Nephron (organoid): Measurements from ENCODE around the gene KRTAP5-8.

Experiments used
- H3K27ac Mint-ChIP-seq, 3 experiments: 2 replicates each; pipeline ENCODE4 v1.8.0; 2020; ENCODE audit warnings: mixed read lengths in 3 of 3, mild to moderate bottlenecking in 2 of 3, moderate library complexity in 1 of 3
- H3K27me3 Mint-ChIP-seq: 2 replicates; pipeline ENCODE4 v1.8.0; 2021; ENCODE audit warnings: low read depth, mild to moderate bottlenecking, moderate library complexity, mixed read lengths
- H3K36me3 Mint-ChIP-seq: 2 replicates; pipeline ENCODE4 v1.8.0; 2020; ENCODE audit warnings: low read depth, mixed read lengths
- H3K4me1 Mint-ChIP-seq: 2 replicates; pipeline ENCODE4 v1.8.0; 2020; ENCODE audit warnings: mixed read lengths
- H3K4me3 Mint-ChIP-seq, 3 experiments: 2 replicates each; pipeline ENCODE4 v1.8.0; 2020; ENCODE audit warnings: mild to moderate bottlenecking in 3 of 3, mixed read lengths in 3 of 3, moderate library complexity in 2 of 3
- H3K9me3 Mint-ChIP-seq: 2 replicates; pipeline ENCODE4 v1.8.0; 2020; ENCODE audit warnings: mixed read lengths
- TF ChIP-seq, protein P1 (sequence below), 3 experiments: fragments of 200-600 bp; sonication (generic); IDR thresholded peaks; one replicate each; pipeline ENCODE4 v1.5.0; 2021; ENCODE audit warnings: antibody characterized with exemption in 3 of 3; ENCODE audit not compliant: unreplicated experiment in 3 of 3

KRTAP5-8 gene

DNA sequence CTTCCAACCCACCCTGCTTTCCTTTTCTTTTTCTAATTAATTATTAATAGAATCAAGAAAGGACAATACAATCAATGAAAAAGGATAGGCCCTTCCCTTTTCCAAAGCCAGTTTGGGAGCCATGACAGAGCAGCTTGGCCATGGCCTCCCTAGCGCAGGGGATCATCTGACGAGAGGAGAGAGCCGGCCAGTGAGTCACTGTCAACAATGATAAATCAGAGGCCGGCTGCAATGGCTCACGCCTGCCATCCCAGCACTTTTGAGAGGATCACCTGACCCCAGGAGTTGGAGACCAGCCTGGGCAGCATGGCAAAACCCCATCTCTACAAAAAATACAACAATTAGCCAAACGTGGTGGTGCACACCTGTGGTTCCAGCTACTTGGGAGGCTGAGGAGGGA lies 38.3 kb upstream of the KRTAP5-8 start:
- Mint-ChIP-seq H3K4me1 (no peaks in the 10 kb centered on the region), H3K36me3 (peaks cover 47% of the 10 kb centered on the region), H3K9me3 (no peaks in the 10 kb centered on the region), H3K27me3 (no peaks in the 10 kb centered on the region), H3K4me3 (no peak overlapping the region), H3K27ac (no peak overlapping the region)
- TF ChIP-seq, protein P1, sequence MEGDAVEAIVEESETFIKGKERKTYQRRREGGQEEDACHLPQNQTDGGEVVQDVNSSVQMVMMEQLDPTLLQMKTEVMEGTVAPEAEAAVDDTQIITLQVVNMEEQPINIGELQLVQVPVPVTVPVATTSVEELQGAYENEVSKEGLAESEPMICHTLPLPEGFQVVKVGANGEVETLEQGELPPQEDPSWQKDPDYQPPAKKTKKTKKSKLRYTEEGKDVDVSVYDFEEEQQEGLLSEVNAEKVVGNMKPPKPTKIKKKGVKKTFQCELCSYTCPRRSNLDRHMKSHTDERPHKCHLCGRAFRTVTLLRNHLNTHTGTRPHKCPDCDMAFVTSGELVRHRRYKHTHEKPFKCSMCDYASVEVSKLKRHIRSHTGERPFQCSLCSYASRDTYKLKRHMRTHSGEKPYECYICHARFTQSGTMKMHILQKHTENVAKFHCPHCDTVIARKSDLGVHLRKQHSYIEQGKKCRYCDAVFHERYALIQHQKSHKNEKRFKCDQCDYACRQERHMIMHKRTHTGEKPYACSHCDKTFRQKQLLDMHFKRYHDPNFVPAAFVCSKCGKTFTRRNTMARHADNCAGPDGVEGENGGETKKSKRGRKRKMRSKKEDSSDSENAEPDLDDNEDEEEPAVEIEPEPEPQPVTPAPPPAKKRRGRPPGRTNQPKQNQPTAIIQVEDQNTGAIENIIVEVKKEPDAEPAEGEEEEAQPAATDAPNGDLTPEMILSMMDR (IDR thresholded peaks at IDR 0.05; ENCODE audit: unreplicated experiment in 3 of 3) = no peak

DNA sequence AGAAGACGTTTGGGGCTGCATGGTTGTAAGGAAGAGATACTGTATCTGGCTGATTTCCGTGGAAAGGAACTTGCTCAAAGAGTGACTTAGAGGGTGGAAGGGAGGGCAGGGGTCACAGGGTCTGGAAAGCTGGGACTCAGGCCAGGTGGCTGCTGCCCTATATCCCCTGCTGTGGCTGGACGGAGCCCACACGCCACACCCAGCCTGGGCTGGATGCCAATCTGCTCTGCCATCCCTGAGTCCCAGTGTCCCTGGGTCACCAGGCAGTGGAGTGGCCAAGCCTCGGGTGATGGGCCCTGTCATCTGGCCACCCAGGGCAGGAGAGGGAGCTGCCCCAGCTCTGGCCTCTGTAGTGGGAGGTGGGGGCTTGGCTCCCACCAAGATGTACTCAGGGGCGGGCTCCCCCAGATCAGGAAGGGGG lies 37.2 kb upstream of the KRTAP5-8 start:
- H3K9me3 Mint-ChIP-seq = no peaks in the 10 kb centered on the region
- H3K27ac Mint-ChIP-seq = no peak overlapping the region
- TF ChIP-seq, protein P1 (IDR thresholded peaks at IDR 0.05; ENCODE audit: unreplicated experiment in 3 of 3) = no peak
- H3K4me1 Mint-ChIP-seq = no peaks in the 10 kb centered on the region
- H3K36me3 Mint-ChIP-seq = peaks cover 44% of the 10 kb centered on the region
- H3K27me3 Mint-ChIP-seq = no peaks in the 10 kb centered on the region
- H3K4me3 Mint-ChIP-seq = no peak overlapping the region

DNA sequence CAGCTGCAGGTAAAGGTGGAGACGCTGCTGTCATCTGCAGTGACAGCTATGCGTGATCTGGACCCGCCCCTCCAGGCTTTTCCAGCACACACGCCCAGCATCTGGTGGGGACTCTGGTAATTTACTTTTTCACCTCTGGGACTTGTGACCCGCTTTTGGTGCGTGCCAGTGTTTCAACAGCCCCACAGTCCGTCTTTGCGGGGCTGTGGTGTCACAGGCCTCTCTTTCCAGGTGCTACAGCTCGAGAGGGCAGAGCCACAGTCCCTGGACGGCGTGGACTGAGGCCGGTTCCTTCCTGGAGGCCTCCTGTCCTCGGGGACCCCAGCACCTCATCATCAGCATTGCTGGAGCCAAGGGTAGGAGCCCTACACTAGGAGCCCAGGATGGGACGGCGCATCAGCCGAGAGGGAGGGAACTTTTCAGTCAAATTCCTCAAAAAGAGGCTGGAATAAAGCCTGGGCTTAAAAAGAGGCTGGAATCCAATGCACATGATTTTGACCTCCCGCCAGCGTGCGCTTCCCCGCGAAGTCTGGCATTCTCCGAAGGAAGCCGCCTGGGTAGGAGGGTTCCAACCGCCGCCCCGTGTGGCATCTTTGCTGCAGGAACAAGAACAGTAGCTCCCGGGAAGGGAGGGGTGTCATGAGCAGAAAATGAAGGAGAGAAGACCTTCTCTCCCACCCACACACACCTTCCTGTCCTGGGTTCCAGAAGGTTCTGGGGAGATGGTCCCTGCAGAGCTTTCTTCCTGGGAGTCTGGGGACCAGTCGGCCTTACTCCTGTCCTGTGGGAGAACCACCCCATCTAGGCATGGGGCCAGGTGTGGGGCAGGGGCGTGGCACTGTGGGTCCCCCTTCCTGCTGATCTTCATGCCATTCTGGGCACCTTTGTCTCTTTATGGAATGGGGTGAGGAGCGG lies 36.5 kb upstream of the KRTAP5-8 start:
- Mint-ChIP-seq H3K9me3 (no peaks in the 10 kb centered on the region), H3K36me3 (peaks cover 44% of the 10 kb centered on the region), H3K27me3 (no peaks in the 10 kb centered on the region), H3K4me1 (no peaks in the 10 kb centered on the region), H3K4me3 (no peak overlapping the region), H3K27ac (no peak overlapping the region)
- TF ChIP-seq, protein P1 (IDR thresholded peaks at IDR 0.05; ENCODE audit: unreplicated experiment in 3 of 3) = no peak

DNA sequence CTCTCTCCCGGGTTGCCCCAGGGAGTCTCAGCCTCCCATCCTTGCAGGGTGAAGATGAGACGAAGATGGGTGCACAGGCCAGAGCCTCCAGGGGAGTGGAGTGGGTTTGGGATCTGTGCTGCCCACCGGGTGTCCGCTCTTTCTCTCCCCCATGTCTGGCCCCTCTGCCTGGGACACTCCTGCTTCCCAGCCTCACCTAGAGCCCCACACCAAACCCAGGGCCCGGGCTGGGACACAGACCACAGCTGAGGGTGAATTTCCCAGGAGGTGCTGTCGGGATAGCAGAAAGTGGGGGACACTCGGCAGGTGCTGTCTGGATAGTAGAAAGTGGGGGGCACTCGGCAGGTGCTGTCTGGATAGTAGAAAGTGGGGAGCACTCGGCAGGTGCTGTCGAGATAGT lies 35.8 kb upstream of the KRTAP5-8 start:
- Mint-ChIP-seq H3K4me3 (no peak overlapping the region), H3K27me3 (no peaks in the 10 kb centered on the region), H3K27ac (no peak overlapping the region), H3K36me3 (peaks cover 44% of the 10 kb centered on the region), H3K4me1 (no peaks in the 10 kb centered on the region), H3K9me3 (peaks cover 2% of the 10 kb centered on the region)
- TF ChIP-seq, protein P1 (IDR thresholded peaks at IDR 0.05; ENCODE audit: unreplicated experiment in 3 of 3) = no peak

DNA sequence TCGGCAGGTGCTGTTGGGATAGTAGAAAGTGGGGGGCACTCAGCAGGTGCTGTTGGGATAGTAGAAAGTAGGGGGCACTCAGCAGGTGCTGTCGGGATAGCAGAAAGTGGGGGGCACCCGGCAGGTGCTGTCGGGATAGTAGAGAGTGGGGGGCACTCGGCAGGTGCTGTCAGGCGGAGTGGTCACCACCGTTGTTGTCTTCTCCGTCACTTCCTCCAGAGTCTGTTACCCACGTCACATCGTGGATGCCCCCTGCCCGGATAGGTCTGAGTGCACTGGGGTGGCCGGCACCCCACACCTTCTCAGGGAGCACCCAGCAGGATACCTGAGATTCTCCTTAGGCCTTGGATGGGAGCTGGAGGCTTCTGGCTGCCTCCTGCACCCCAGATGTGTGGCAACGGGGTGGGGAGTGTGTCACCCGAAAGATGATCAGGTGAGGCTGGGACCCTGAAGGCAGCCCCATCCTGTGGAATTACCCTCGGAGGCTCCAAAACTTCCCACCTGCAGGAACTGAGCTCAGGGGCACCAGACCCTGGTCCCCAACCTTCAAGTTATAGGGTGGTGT lies 34.9 kb upstream of the KRTAP5-8 start:
- Mint-ChIP-seq H3K27me3 (no peaks in the 10 kb centered on the region), H3K27ac (no peak overlapping the region), H3K4me3 (no peak overlapping the region), H3K9me3 (peaks cover 6% of the 10 kb centered on the region), H3K4me1 (no peaks in the 10 kb centered on the region), H3K36me3 (peaks cover 44% of the 10 kb centered on the region)
- TF ChIP-seq, protein P1 (IDR thresholded peaks at IDR 0.05; ENCODE audit: unreplicated experiment in 3 of 3) = no peak
